A549 (cell line): ENCODE results near the gene IL1RL2. TPM values are rescaled to one million over a fixed set of nuclear protein-coding genes. Genes with fewer than 3 reads are reported as not detected.

Source experiments
- ATAC-seq, 2 experiments: fragments of 200-7000 bp in 1 of 2; fragments of >200 bp in 1 of 2; cut with Nextera tagmentation in 1 of 2; cut with Tn5 transposase in 1 of 2; 3 replicates each; pipeline versions ENCODE4 v1.8.0 to v1.9.1; 2018 to 2020; ENCODE audit warnings: mild to moderate bottlenecking in 1 of 2, moderate library complexity in 1 of 2
- CTCF ChIA-PET: fragments of 300-600 bp; sonication (Branson Sonifier 250); formaldehyde crosslinking; extraction: SDS; loops from one replicate; lab custom pipeline; 2021; ENCODE audit warnings: antibody characterized with exemption, inconsistent platforms; lab: Yijun Ruan, JAX
- POLR2A ChIA-PET: fragments of 350-600 bp; formaldehyde crosslinking; extraction: SDS; loops from one replicate; lab custom pipeline; 2021; ENCODE audit warnings: antibody characterized with exemption, inconsistent platforms; lab: Yijun Ruan, JAX
- DNase-seq, 2 experiments: peaks; one replicate each; pipeline versions ENCODE4 v3.0.0 to v3.0.0-alpha.2; 2011 to 2016; ENCODE audit warnings: low read depth in 1 of 2, low spot score in 1 of 2
- FAIRE-seq: peaks from 2 replicates; lab custom pipeline; 2011; peaks lifted over from hg19 to GRCh38; lab: Jason Lieb, UNC
- H3K27ac ChIP-seq, 2 experiments: fragments of >200 bp; sonication (Bioruptor Twin); formaldehyde crosslinking; 3 replicates each; pipeline ENCODE4 v1.5.1; 2016 to 2017
- H3K4me1 ChIP-seq: fragments of >200 bp; sonication (Bioruptor Twin); formaldehyde crosslinking; 3 replicates; pipeline ENCODE4 v1.6.1; 2016
- H3K4me2 ChIP-seq: fragments of >200 bp; sonication (Bioruptor Twin); formaldehyde crosslinking; 3 replicates; pipeline ENCODE4 v1.6.1; 2016
- H3K4me3 ChIP-seq: fragments of >200 bp; sonication (Bioruptor Twin); formaldehyde crosslinking; 3 replicates; pipeline ENCODE4 v1.5.1; 2016
- H3K9me3 ChIP-seq: fragments of >200 bp; sonication (Bioruptor Twin); formaldehyde crosslinking; 3 replicates; pipeline ENCODE4 v1.6.1; 2016
- BHLHE40 ChIP-seq: IDR thresholded peaks from 2 replicates; pipeline ENCODE4 v1.6.1; 2012; ENCODE audit warnings: low read depth, low read length, inconsistent platforms
- CBX8 ChIP-seq: fragments of 200-600 bp; sonication (generic); IDR thresholded peaks from 2 replicates; pipeline ENCODE4 v1.6.1; 2016
- CEBPB ChIP-seq, 2 experiments: fragments of >200 bp in 1 of 2; sonication (Bioruptor Twin) in 1 of 2; formaldehyde crosslinking in 1 of 2; IDR thresholded peaks; 2 replicates each; pipeline ENCODE4 v1.6.1; 2012 to 2016
- EP300 ChIP-seq, 2 experiments: fragments of >200 bp; sonication (Bioruptor Twin); formaldehyde crosslinking; IDR thresholded peaks; 2 replicates in 1 of 2; 3 replicates in 1 of 2; pipeline ENCODE4 v1.6.1; 2016 to 2017
- ESRRA ChIP-seq: fragments of 150-350 bp; IDR thresholded peaks from 2 replicates; pipeline ENCODE4 v1.6.1; 2014; ENCODE audit warnings: mild to moderate bottlenecking, low read length, borderline replicate concordance
- FOSB ChIP-seq: fragments of 250-450 bp; sonication (Bioruptor Pico); IDR thresholded peaks from 2 replicates; pipeline ENCODE4 v1.5.0; 2020; ENCODE audit warnings: mild to moderate bottlenecking, moderate library complexity
- FOSL2 ChIP-seq, 2 experiments: fragments of 450-650 bp in 1 of 2; fragments of >200 bp in 1 of 2; sonication (Bioruptor Twin) in 1 of 2; formaldehyde crosslinking; IDR thresholded peaks; 2 replicates each; pipeline versions ENCODE4 v1.5.0 to v1.6.1; 2016 to 2020; ENCODE audit warnings: mild to moderate bottlenecking in 1 of 2, moderate library complexity in 1 of 2
- GATA3 ChIP-seq: IDR thresholded peaks from 2 replicates; pipeline ENCODE4 v1.6.1; 2012; ENCODE audit warnings: borderline replicate concordance
- HEYL ChIP-seq: fragments of 250-450 bp; sonication (Bioruptor Pico); IDR thresholded peaks from 2 replicates; pipeline ENCODE4 v1.8.0; 2021; ENCODE audit warnings: mild to moderate bottlenecking, moderate library complexity
- HOXA7 ChIP-seq: fragments of 250-450 bp; sonication (Bioruptor Pico); IDR thresholded peaks from 2 replicates; pipeline ENCODE4 v1.5.0; 2020; ENCODE audit warnings: mild to moderate bottlenecking, moderate library complexity
- HOXB13 ChIP-seq: fragments of 250-450 bp; sonication (Bioruptor Pico); IDR thresholded peaks from 2 replicates; pipeline ENCODE4 v1.5.0; 2020; ENCODE audit warnings: low read depth, mild to moderate bottlenecking, moderate library complexity
- KDM5A ChIP-seq: fragments of 200-600 bp; sonication (generic); IDR thresholded peaks from 2 replicates; pipeline ENCODE4 v1.6.1; 2016; ENCODE audit warnings: antibody characterized with exemption, mild to moderate bottlenecking
- MYC ChIP-seq: IDR thresholded peaks from 2 replicates; pipeline ENCODE4 v1.6.1; 2012; ENCODE audit warnings: mild to moderate bottlenecking, inconsistent platforms, low read length, improper control_type of control experiment, borderline replicate concordance
- NR3C1 ChIP-seq: fragments of >200 bp; sonication (Bioruptor Twin); formaldehyde crosslinking; IDR thresholded peaks from 3 replicates; pipeline ENCODE4 v1.6.1; 2017
- PHF8 ChIP-seq: fragments of 200-600 bp; sonication (generic); IDR thresholded peaks from 2 replicates; pipeline ENCODE4 v1.6.1; 2016; ENCODE audit warnings: low read depth, mild to moderate bottlenecking, antibody characterized with exemption, moderate library complexity, borderline replicate concordance
- POLR2A ChIP-seq: IDR thresholded peaks from 2 replicates; pipeline ENCODE4 v1.6.1; 2012; ENCODE audit warnings: mild to moderate bottlenecking, low read length
- RAD21 ChIP-seq, 2 experiments: fragments of >200 bp in 1 of 2; sonication (Bioruptor Twin) in 1 of 2; formaldehyde crosslinking in 1 of 2; IDR thresholded peaks in 1 of 2; conservative IDR thresholded peaks in 1 of 2; 2 replicates in 1 of 2; 3 replicates in 1 of 2; pipeline ENCODE4 v1.6.1; 2012 to 2018; ENCODE audit warnings: inconsistent platforms in 1 of 2
- RCOR1 ChIP-seq: fragments of 150-350 bp; IDR thresholded peaks from 2 replicates; pipeline ENCODE4 v1.6.1; 2014; ENCODE audit warnings: antibody characterized with exemption, low read length, low read depth
- RNF2 ChIP-seq: fragments of 200-600 bp; sonication (generic); IDR thresholded peaks from 2 replicates; pipeline ENCODE4 v1.6.1; 2016; ENCODE audit warnings: low read depth, mild to moderate bottlenecking, antibody characterized with exemption, moderate library complexity, borderline replicate concordance
- SMC3 ChIP-seq: fragments of >200 bp; sonication (Bioruptor Twin); formaldehyde crosslinking; IDR thresholded peaks from 3 replicates; pipeline ENCODE4 v1.6.1; 2018; ENCODE audit warnings: inconsistent platforms
- SREBF2 ChIP-seq: fragments of 450-650 bp; IDR thresholded peaks from 2 replicates; pipeline ENCODE4 v1.6.1; 2014; ENCODE audit warnings: mild to moderate bottlenecking, moderate library complexity
- TFCP2L1 ChIP-seq: fragments of 250-450 bp; sonication (Bioruptor Pico); IDR thresholded peaks from 2 replicates; pipeline ENCODE4 v1.5.0; 2021; ENCODE audit warnings: mild to moderate bottlenecking
- TP53 ChIP-seq: fragments of 250-450 bp; sonication (Bioruptor Pico); IDR thresholded peaks from 2 replicates; pipeline ENCODE4 v1.5.0; 2021; ENCODE audit warnings: mild to moderate bottlenecking, moderate library complexity
- ZC3H11A ChIP-seq: fragments of 450-650 bp; IDR thresholded peaks from 2 replicates; pipeline ENCODE4 v1.6.1; 2014; ENCODE audit warnings: antibody characterized with exemption, mild to moderate bottlenecking
- ZFP36 ChIP-seq: fragments of 450-650 bp; IDR thresholded peaks from 2 replicates; pipeline ENCODE4 v1.6.1; 2014; ENCODE audit warnings: borderline replicate concordance; ENCODE audit not compliant: partially characterized antibody
- ZNF302 ChIP-seq: fragments of 250-450 bp; sonication (Bioruptor Pico); IDR thresholded peaks from 2 replicates; pipeline ENCODE4 v1.9.0; 2021; ENCODE audit warnings: inconsistent platforms, mild to moderate bottlenecking, moderate library complexity
- WGBS: methylation state at CpG from one replicate; pipeline ENCODE4 v1.1.6; 2017; ENCODE audit errors: missing lambda C conversion rate; 5-methylcytosine and 5-hydroxymethylcytosine counted together
- polyA plus RNA-seq, 4 experiments: library from polyadenylated mRNA; depleted of rRNA in 3 of 4; stranded (reverse); fragments of >200 nt; fragmentation: RNase III in 1 of 4; extraction: RNeasy Plus Mini Kit Qiagen cat#74134 plus additional on column Dnase treatment in 1 of 4; gene quantifications; 2 replicates in 3 of 4; 3 replicates in 1 of 4; pipeline ENCODE4 v1.2.3, GENCODE V29; 2011 to 2017
- TF ChIP-seq, protein P1 (sequence below): fragments of 250-450 bp; sonication (Bioruptor Pico); IDR thresholded peaks from 2 replicates; pipeline ENCODE4 v1.5.0; 2021; ENCODE audit warnings: mild to moderate bottlenecking, moderate library complexity, borderline replicate concordance
- TF ChIP-seq, protein P2 (sequence below): fragments of 250-450 bp; sonication (Bioruptor Pico); IDR thresholded peaks from 2 replicates; pipeline ENCODE4 v1.5.0; 2020; ENCODE audit warnings: low read depth, mild to moderate bottlenecking, moderate library complexity
- TF ChIP-seq, protein P3 (sequence below): fragments of 150-350 bp; IDR thresholded peaks from 2 replicates; pipeline ENCODE4 v1.6.1; 2014; ENCODE audit warnings: low read depth, mild to moderate bottlenecking, low read length
- TF ChIP-seq, protein P4 (sequence below): fragments of >200 bp; sonication (Bioruptor Twin); formaldehyde crosslinking; IDR thresholded peaks from 3 replicates; pipeline ENCODE4 v1.5.1; 2016
- TF ChIP-seq, protein P5 (sequence below): fragments of 200-600 bp; sonication (generic); IDR thresholded peaks from 2 replicates; pipeline ENCODE4 v1.6.1; 2016; ENCODE audit warnings: antibody characterized with exemption, mild to moderate bottlenecking, moderate library complexity

IL1RL2 gene
- polyA plus RNA-seq, 2 of the 4 experiments (the other 2 are of a cell fraction) = 0.05 TPM; not detected in 1

DNA sequence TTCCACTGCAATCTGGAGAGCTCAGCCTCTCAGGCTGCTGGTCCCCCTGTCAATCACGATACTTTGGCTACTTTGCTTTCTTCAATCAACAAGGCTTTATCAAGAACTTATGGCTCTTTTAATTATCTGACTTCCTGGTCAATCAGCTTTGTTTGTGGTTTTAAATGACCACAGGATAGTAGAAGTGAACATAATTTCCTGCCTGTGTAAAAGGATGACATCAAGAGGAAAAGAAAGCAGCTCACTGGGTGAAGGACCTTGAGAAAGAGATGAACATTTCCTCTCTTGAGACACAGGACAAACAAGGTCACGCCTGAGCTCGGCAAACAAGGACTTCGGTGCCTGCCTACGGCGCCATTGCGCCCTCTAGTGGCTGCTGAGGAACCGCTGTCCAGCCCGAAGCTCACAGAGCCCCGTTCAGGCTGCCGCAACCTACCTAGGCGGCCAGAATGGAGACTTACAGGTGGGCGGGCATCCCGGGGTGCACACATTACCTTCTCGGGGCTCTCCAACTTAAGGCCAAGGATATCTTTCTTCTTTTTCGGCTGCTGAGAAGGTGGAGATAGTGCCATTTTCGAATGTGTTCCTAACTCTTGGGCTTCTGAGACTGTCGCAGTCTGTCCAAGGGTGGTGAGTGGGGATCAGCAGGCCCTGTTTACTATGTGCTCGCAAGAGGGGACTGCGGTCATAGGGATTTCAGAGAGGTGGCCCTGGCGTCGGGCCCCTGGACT lies 54.0 kb downstream of the IL1RL2 start:
- POLR2A ChIA-PET = interaction anchor here (0.7 to 1.8 kb wide), 5 partner anchors 100 to 235 kb away, joined by 3 to 8 read pairs (median 4); no protein-coding TSS in a partner anchor
- FAIRE-seq (no peak), DNase-seq (peak; percentile 65 to 94), ATAC-seq (peak; percentile 99)
- 7% methylated on average over 22 of the region's 22 CpGs for WGBS
- CTCF ChIA-PET = interaction anchor here (0.6 to 7.7 kb wide), 70 partner anchors 11 to 822 kb away, joined by 3 to 137 read pairs (median 4); partner anchors contain the start of genes IL1R1 and IL1RL2
- Histone ChIP-seq H3K27ac (peak overlapping the region; percentile 76 to 79), H3K4me3 (no peak overlapping the region), H3K9me3 (no peaks in the 10 kb centered on the region), H3K4me2 (peak overlapping the region; percentile 72), H3K4me1 (peaks cover 17% of the 10 kb centered on the region)
- TF ChIP-seq, protein P1, sequence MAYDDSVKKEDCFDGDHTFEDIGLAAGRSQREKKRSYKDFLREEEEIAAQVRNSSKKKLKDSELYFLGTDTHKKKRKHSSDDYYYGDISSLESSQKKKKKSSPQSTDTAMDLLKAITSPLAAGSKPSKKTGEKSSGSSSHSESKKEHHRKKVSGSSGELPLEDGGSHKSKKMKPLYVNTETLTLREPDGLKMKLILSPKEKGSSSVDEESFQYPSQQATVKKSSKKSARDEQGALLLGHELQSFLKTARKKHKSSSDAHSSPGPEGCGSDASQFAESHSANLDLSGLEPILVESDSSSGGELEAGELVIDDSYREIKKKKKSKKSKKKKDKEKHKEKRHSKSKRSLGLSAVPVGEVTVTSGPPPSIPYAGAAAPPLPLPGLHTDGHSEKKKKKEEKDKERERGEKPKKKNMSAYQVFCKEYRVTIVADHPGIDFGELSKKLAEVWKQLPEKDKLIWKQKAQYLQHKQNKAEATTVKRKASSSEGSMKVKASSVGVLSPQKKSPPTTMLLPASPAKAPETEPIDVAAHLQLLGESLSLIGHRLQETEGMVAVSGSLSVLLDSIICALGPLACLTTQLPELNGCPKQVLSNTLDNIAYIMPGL = no peak
- TF ChIP-seq NR3C1 = no peak
- peak; percentile 98 to 100 for TF ChIP-seq RAD21 (conservative IDR thresholded peaks at IDR 0.05 in 1 of 2, IDR thresholded peaks at IDR 0.05 in 1 of 2)
- no peak for TF ChIP-seq FOSL2 (IDR thresholded peaks at IDR 0.05)
- peak; percentile 23; the same call in 1 of the 2 replicates for TF ChIP-seq FOSL2 (CRISPR knock-in tag; IDR thresholded peaks at IDR 0.05)
- no peak for TF ChIP-seq HOXA7 (CRISPR knock-in tag)
- no peak for TF ChIP-seq EP300 (IDR thresholded peaks at IDR 0.05)
- no peak for TF ChIP-seq CBX8
- no peak for TF ChIP-seq SREBF2
- TF ChIP-seq, protein P2, sequence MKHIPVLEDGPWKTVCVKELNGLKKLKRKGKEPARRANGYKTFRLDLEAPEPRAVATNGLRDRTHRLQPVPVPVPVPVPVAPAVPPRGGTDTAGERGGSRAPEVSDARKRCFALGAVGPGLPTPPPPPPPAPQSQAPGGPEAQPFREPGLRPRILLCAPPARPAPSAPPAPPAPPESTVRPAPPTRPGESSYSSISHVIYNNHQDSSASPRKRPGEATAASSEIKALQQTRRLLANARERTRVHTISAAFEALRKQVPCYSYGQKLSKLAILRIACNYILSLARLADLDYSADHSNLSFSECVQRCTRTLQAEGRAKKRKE (CRISPR knock-in tag) = no peak
- no peak for TF ChIP-seq HOXB13 (CRISPR knock-in tag)
- no peak for TF ChIP-seq ZNF302 (CRISPR knock-in tag)
- TF ChIP-seq ESRRA = peak; percentile 98
- no peak for TF ChIP-seq ZC3H11A
- TF ChIP-seq TFCP2L1 (CRISPR knock-in tag) = no peak
- TF ChIP-seq PHF8 = no peak
- no peak for TF ChIP-seq TP53 (CRISPR knock-in tag)
- TF ChIP-seq, protein P3, sequence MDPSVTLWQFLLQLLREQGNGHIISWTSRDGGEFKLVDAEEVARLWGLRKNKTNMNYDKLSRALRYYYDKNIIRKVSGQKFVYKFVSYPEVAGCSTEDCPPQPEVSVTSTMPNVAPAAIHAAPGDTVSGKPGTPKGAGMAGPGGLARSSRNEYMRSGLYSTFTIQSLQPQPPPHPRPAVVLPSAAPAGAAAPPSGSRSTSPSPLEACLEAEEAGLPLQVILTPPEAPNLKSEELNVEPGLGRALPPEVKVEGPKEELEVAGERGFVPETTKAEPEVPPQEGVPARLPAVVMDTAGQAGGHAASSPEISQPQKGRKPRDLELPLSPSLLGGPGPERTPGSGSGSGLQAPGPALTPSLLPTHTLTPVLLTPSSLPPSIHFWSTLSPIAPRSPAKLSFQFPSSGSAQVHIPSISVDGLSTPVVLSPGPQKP = no peak
- no peak for TF ChIP-seq GATA3
- TF ChIP-seq FOSB (CRISPR knock-in tag) = no peak
- TF ChIP-seq, protein P4, sequence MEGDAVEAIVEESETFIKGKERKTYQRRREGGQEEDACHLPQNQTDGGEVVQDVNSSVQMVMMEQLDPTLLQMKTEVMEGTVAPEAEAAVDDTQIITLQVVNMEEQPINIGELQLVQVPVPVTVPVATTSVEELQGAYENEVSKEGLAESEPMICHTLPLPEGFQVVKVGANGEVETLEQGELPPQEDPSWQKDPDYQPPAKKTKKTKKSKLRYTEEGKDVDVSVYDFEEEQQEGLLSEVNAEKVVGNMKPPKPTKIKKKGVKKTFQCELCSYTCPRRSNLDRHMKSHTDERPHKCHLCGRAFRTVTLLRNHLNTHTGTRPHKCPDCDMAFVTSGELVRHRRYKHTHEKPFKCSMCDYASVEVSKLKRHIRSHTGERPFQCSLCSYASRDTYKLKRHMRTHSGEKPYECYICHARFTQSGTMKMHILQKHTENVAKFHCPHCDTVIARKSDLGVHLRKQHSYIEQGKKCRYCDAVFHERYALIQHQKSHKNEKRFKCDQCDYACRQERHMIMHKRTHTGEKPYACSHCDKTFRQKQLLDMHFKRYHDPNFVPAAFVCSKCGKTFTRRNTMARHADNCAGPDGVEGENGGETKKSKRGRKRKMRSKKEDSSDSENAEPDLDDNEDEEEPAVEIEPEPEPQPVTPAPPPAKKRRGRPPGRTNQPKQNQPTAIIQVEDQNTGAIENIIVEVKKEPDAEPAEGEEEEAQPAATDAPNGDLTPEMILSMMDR = peak; percentile 98
- no peak for TF ChIP-seq POLR2A
- TF ChIP-seq MYC = no peak
- TF ChIP-seq, protein P5, sequence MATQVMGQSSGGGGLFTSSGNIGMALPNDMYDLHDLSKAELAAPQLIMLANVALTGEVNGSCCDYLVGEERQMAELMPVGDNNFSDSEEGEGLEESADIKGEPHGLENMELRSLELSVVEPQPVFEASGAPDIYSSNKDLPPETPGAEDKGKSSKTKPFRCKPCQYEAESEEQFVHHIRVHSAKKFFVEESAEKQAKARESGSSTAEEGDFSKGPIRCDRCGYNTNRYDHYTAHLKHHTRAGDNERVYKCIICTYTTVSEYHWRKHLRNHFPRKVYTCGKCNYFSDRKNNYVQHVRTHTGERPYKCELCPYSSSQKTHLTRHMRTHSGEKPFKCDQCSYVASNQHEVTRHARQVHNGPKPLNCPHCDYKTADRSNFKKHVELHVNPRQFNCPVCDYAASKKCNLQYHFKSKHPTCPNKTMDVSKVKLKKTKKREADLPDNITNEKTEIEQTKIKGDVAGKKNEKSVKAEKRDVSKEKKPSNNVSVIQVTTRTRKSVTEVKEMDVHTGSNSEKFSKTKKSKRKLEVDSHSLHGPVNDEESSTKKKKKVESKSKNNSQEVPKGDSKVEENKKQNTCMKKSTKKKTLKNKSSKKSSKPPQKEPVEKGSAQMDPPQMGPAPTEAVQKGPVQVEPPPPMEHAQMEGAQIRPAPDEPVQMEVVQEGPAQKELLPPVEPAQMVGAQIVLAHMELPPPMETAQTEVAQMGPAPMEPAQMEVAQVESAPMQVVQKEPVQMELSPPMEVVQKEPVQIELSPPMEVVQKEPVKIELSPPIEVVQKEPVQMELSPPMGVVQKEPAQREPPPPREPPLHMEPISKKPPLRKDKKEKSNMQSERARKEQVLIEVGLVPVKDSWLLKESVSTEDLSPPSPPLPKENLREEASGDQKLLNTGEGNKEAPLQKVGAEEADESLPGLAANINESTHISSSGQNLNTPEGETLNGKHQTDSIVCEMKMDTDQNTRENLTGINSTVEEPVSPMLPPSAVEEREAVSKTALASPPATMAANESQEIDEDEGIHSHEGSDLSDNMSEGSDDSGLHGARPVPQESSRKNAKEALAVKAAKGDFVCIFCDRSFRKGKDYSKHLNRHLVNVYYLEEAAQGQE = no peak; the same call in 1 of the 2 replicates
- TF ChIP-seq BHLHE40 = no peak
- TF ChIP-seq HEYL (CRISPR knock-in tag) = no peak
- peak; percentile 99 for TF ChIP-seq SMC3
- TF ChIP-seq RCOR1 = no peak
- no peak for TF ChIP-seq RNF2
- no peak for TF ChIP-seq ZFP36
- TF ChIP-seq KDM5A = no peak
- TF ChIP-seq CEBPB (IDR thresholded peaks at IDR 0.05) = peak in 1 of 2 experiments; percentile 15; a peak in 1 of 4 replicates
